HEK293 (cell line): ENCODE data around the gene HEXIM1.

Experiments used
- AEBP2 ChIP-seq: fragments of 450-650 bp; formaldehyde crosslinking; IDR thresholded peaks from 2 replicates; pipeline ENCODE4 v1.5.1; 2016; ENCODE audit warnings: missing biosample characterization, missing genetic modification characterization, borderline replicate concordance
- GLI2 ChIP-seq: fragments of 450-650 bp; formaldehyde crosslinking; IDR thresholded peaks from 2 replicates; pipeline ENCODE4; 2017; ENCODE audit warnings: missing biosample characterization, missing genetic modification characterization, low read depth, borderline replicate concordance
- KLF9 ChIP-seq: fragments of 450-650 bp; formaldehyde crosslinking; IDR thresholded peaks from 2 replicates; pipeline ENCODE4 v1.5.1; 2016; ENCODE audit warnings: missing biosample characterization, missing genetic modification characterization, low read depth
- PATZ1 ChIP-seq: fragments of 450-650 bp; formaldehyde crosslinking; IDR thresholded peaks from 2 replicates; pipeline ENCODE4 v1.5.1; 2016; ENCODE audit warnings: missing biosample characterization, missing genetic modification characterization
- SETDB1 ChIP-seq: IDR thresholded peaks from one replicate; pipeline ENCODE4 v1.6.1; 2017; ENCODE audit warnings: mild to moderate bottlenecking, low read length, moderate library complexity, mixed read lengths; ENCODE audit not compliant: insufficient read length
- SP7 ChIP-seq: fragments of 450-650 bp; formaldehyde crosslinking; IDR thresholded peaks from 2 replicates; pipeline ENCODE4 v1.5.1; 2016; ENCODE audit warnings: missing biosample characterization, missing genetic modification characterization
- ZFP69B ChIP-seq: fragments of 450-650 bp; formaldehyde crosslinking; IDR thresholded peaks from 2 replicates; pipeline ENCODE4 v1.5.1; 2016; ENCODE audit warnings: missing biosample characterization, missing genetic modification characterization
- ZNF155 ChIP-seq: fragments of 450-650 bp; formaldehyde crosslinking; IDR thresholded peaks from 2 replicates; pipeline ENCODE4 v1.5.1; 2016; ENCODE audit warnings: missing biosample characterization, missing genetic modification characterization
- ZNF157 ChIP-seq: fragments of 450-650 bp; formaldehyde crosslinking; IDR thresholded peaks from 2 replicates; pipeline ENCODE4 v1.5.1; 2016; ENCODE audit warnings: missing biosample characterization, missing genetic modification characterization
- ZNF174 ChIP-seq: fragments of 450-650 bp; formaldehyde crosslinking; IDR thresholded peaks from 2 replicates; pipeline ENCODE4 v1.5.0; 2017; ENCODE audit warnings: missing biosample characterization, mild to moderate bottlenecking, missing genetic modification characterization
- ZNF19 ChIP-seq: fragments of 450-650 bp; formaldehyde crosslinking; IDR thresholded peaks from 2 replicates; pipeline ENCODE4; 2016; ENCODE audit warnings: missing biosample characterization, missing genetic modification characterization, low read depth
- ZNF211 ChIP-seq: fragments of 450-650 bp; formaldehyde crosslinking; IDR thresholded peaks from 2 replicates; pipeline ENCODE4 v1.5.1; 2016; ENCODE audit warnings: low read depth, missing biosample characterization, missing genetic modification characterization
- ZNF214 ChIP-seq: fragments of 450-650 bp; formaldehyde crosslinking; IDR thresholded peaks from 2 replicates; pipeline ENCODE4 v1.5.1; 2017; ENCODE audit warnings: missing biosample characterization, mild to moderate bottlenecking, missing genetic modification characterization, borderline replicate concordance
- ZNF274 ChIP-seq, 2 experiments: fragments of 200-500 bp in 1 of 2; fragments of 450-650 bp in 1 of 2; sonication (Bioruptor generic) in 1 of 2; formaldehyde crosslinking in 1 of 2; IDR thresholded peaks; 2 replicates each; pipeline versions ENCODE4 v1.5.1 to v1.6.1; 2014 to 2016; ENCODE audit warnings: borderline replicate concordance in 1 of 2, inconsistent platforms in 1 of 2, low read length in 1 of 2, missing biosample characterization in 1 of 2, missing genetic modification characterization in 1 of 2
- ZNF280C ChIP-seq: fragments of 450-650 bp; formaldehyde crosslinking; IDR thresholded peaks from 2 replicates; pipeline ENCODE4 v1.5.1; 2016; ENCODE audit warnings: missing biosample characterization, missing genetic modification characterization
- ZNF37A ChIP-seq: fragments of 450-650 bp; IDR thresholded peaks from 2 replicates; pipeline ENCODE4 v1.5.1; 2018; ENCODE audit warnings: missing biosample characterization, missing genetic modification characterization
- ZNF404 ChIP-seq: fragments of 450-650 bp; formaldehyde crosslinking; IDR thresholded peaks from 2 replicates; pipeline ENCODE4 v1.5.1; 2017; ENCODE audit warnings: missing biosample characterization, missing genetic modification characterization
- ZNF449 ChIP-seq: fragments of 450-650 bp; formaldehyde crosslinking; IDR thresholded peaks from 2 replicates; pipeline ENCODE4 v1.5.1; 2017; ENCODE audit warnings: missing biosample characterization, mild to moderate bottlenecking, missing genetic modification characterization, moderate library complexity
- ZNF473 ChIP-seq: fragments of 450-650 bp; formaldehyde crosslinking; IDR thresholded peaks from 2 replicates; pipeline ENCODE4 v1.5.1; 2017; ENCODE audit warnings: missing biosample characterization, missing genetic modification characterization
- ZNF488 ChIP-seq: fragments of 450-650 bp; formaldehyde crosslinking; IDR thresholded peaks from 2 replicates; pipeline ENCODE4 v1.5.1; 2016; ENCODE audit warnings: missing biosample characterization, missing genetic modification characterization
- ZNF501 ChIP-seq: fragments of 450-650 bp; formaldehyde crosslinking; IDR thresholded peaks from 2 replicates; pipeline ENCODE4 v1.5.1; 2016; ENCODE audit warnings: missing biosample characterization, missing genetic modification characterization
- ZNF529 ChIP-seq: fragments of 450-650 bp; formaldehyde crosslinking; IDR thresholded peaks from 2 replicates; pipeline ENCODE4 v1.5.1; 2017; ENCODE audit warnings: missing genetic modification characterization, missing biosample characterization; ENCODE audit not compliant: insufficient replicate concordance
- ZNF560 ChIP-seq: fragments of 450-650 bp; formaldehyde crosslinking; IDR thresholded peaks from 2 replicates; pipeline ENCODE4 v1.5.1; 2017; ENCODE audit warnings: missing biosample characterization, missing genetic modification characterization, borderline replicate concordance
- ZNF660 ChIP-seq: fragments of 450-650 bp; IDR thresholded peaks from 2 replicates; pipeline ENCODE4 v1.5.1; 2018; ENCODE audit warnings: missing biosample characterization, mild to moderate bottlenecking, missing genetic modification characterization
- ZNF747 ChIP-seq: fragments of 450-650 bp; formaldehyde crosslinking; IDR thresholded peaks from 2 replicates; pipeline ENCODE4 v1.5.1; 2016; ENCODE audit warnings: missing biosample characterization, missing genetic modification characterization
- ZNF76 ChIP-seq: fragments of 450-650 bp; formaldehyde crosslinking; IDR thresholded peaks from 2 replicates; pipeline ENCODE4; 2016; ENCODE audit warnings: low read depth, missing biosample characterization, missing genetic modification characterization, borderline replicate concordance
- ZNF843 ChIP-seq: fragments of 450-650 bp; formaldehyde crosslinking; IDR thresholded peaks from 2 replicates; pipeline ENCODE4 v1.5.1; 2016; ENCODE audit warnings: missing biosample characterization, missing genetic modification characterization
- ZSCAN30 ChIP-seq: fragments of 450-650 bp; IDR thresholded peaks from 2 replicates; pipeline ENCODE4 v1.5.1; 2018; ENCODE audit warnings: missing biosample characterization, mild to moderate bottlenecking, missing genetic modification characterization, moderate library complexity
- ZXDB ChIP-seq: fragments of 450-650 bp; formaldehyde crosslinking; IDR thresholded peaks from 2 replicates; pipeline ENCODE4 v1.5.1; 2016; ENCODE audit warnings: missing biosample characterization, missing genetic modification characterization

HEXIM1 gene

GRCh38 chr17:45148183-45149036 lies at the start of gene HEXIM1 (continued):
- TF ChIP-seq GLI2 (tag by site-specific recombination) (no peak), AEBP2 (tag by site-specific recombination) (peak; percentile 99), ZNF19 (tag by site-specific recombination) (no peak), ZNF501 (tag by site-specific recombination) (peak; percentile 99), ZNF404 (peak; percentile 13; the same call in 1 of the 2 replicates), SP7 (tag by site-specific recombination) (peak; percentile 95), ZFP69B (peak; percentile 93), ZNF280C (tag by site-specific recombination) (no peak), SETDB1 (no peak), ZNF529 (tag by site-specific recombination) (no peak), ZNF488 (tag by site-specific recombination) (peak; percentile 46; the same call in 1 of the 2 replicates), PATZ1 (peak; percentile 99), ZNF214 (tag by site-specific recombination) (no peak; the same call in 1 of the 2 replicates), ZNF211 (no peak), ZNF747 (tag by site-specific recombination) (peak; percentile 99), ZNF37A (no peak), ZNF843 (tag by site-specific recombination) (peak; percentile 96), ZNF560 (no peak), ZXDB (peak; percentile 97), ZNF449 (tag by site-specific recombination) (peak; percentile 45), ZNF155 (tag by site-specific recombination) (no peak), ZNF76 (tag by site-specific recombination) (peak; percentile 97), ZNF274 (IDR thresholded peaks at IDR 0.05; ENCODE audit: low read length) (no peak), ZNF274 (tag by site-specific recombination; IDR thresholded peaks at IDR 0.05; ENCODE audit: borderline replicate concordance) (no peak; the same call in 1 of the 2 replicates), ZSCAN30 (peak; percentile 96), ZNF473 (no peak), KLF9 (peak; percentile 85), ZNF157 (tag by site-specific recombination) (no peak), ZNF660 (peak; percentile 95), ZNF174 (tag by site-specific recombination) (no peak)
